ENCODE data around the gene TSPYL1. TPM values are rescaled to one million over a fixed set of nuclear protein-coding genes. Genes with fewer than 3 reads are reported as not detected.
A peak's percentile ranks its signal among the peaks of the same experiment; 100 is the strongest.

Gene TSPYL1
- total RNA-seq, 1 experiment from 2014 or later, result 35.1 TPM

DNA sequence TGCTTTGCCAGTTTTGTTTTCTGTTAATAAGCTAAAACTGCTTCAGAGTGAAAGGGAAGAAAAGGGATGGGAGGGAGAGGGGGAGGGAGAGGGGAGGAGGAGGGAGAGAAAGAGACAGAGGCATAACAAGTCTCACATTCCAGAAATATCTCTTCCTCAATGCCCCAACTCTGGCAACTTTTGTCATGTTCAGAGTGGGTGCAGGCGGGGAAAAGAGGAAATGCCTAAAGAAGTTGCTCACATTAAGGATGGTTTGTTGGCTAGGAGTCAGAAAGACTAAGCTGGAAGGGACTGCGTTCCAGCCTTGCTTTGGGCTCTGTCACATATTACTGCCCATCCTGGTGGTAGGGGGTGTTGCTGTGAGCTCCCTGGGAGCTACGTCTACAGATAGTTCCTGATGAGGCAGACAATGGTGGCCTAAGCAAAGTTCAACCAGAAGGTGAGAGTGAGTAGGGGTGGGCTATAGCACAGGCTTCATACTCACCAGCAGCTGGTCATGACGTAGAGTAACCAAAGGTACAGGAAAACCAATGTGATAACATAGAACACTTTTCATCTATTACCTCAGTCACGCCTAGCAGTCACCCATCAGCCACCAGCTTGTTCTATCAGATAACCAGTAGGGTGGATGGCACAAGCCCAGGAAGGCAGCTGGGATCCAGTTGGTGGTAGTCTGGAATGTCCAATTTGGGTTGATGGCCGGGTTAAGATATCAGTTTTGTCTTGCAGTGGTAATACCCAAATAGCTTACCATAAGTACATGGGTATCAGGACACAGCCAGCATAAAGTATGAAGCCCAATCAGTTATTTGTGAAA, 28.0 kb downstream of the TSPYL1 start:
- H3K4me1 ChIP-seq (ENCODE audit: insufficient read depth, low read length), result peaks cover 28% of the 10 kb centered on the region
- H3F3A ChIP-seq (ENCODE audit: low read length, unreplicated experiment), result no peaks in the 10 kb centered on the region
- no TSS peak for BruUV-seq (replicated peaks)
- H3K27ac ChIP-seq (ENCODE audit: low read length), result no peak overlapping the region
- TF ChIP-seq EZH2phosphoT487 (IDR thresholded peaks at IDR 0.05; ENCODE audit: borderline replicate concordance, low read length) (no peak), EZH2 (IDR thresholded peaks at IDR 0.05; ENCODE audit: low read length, unreplicated experiment) (no peak), CTCF (conservative IDR thresholded peaks at IDR 0.05; ENCODE audit: low read depth, low read length) (no peak)
- no peaks in the 10 kb centered on the region for H3K36me3 ChIP-seq (ENCODE audit: low read depth, low read length)
- no peaks in the 10 kb centered on the region for H3K9me3 ChIP-seq (ENCODE audit: low read length)
- 0 out of 2 replicates have a peak, but pooled peaks cover 4% of the 10 kb centered on the region for H4K20me1 ChIP-seq (ENCODE audit: low read length)
- peak overlapping the region; percentile 86 for H3K4me2 ChIP-seq (ENCODE audit: low read length)
- no peak overlapping the region for H3K9ac ChIP-seq (ENCODE audit: low read length)
- H2AFZ ChIP-seq (ENCODE audit: low read length), result no peak overlapping the region
- CTCF ChIA-PET, result no interaction called here
- POLR2A ChIA-PET (ENCODE audit: unreplicated experiment), result no interaction called here
- H3K9me2 ChIP-seq (replicated peaks; ENCODE audit: low read length), result no peaks in the 10 kb centered on the region
- intact Hi-C loops (cut with micrococcal nuclease), result no loop called here
- ATAC-seq, result no peak
- H3K4me3 ChIP-seq (ENCODE audit: low read length), result peak overlapping the region; percentile 97
- H3K79me2 ChIP-seq (ENCODE audit: low read length), result peaks cover 48% of the 10 kb centered on the region
- no peak for DNase-seq
- no peaks in the 10 kb centered on the region for H3K27me3 ChIP-seq (ENCODE audit: low read length)

DNA sequence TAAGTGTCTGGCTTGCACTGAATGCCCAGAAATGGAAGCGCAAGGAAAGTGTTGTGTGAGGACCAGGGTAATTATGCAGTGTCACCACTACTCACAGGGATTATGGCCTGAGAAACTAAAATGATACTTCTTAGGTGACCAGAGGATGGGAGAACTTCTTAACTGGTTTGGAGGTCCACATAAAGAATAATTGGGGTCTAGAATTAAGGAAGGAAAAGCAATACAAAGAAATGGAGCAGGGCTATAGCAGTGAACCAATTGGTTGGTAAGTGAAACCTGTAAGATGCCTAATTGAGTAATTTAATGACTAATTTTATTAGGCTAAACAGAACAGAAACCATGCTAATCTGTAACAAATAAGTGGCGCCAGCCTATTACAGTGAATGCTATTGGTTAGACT, 31.2 kb downstream of the TSPYL1 start:
- intact Hi-C loops (cut with micrococcal nuclease), result no loop called here
- BruUV-seq (replicated peaks), result no TSS peak
- Histone ChIP-seq H3K36me3 (ENCODE audit: low read depth, low read length) (no peaks in the 10 kb centered on the region), H3K27me3 (ENCODE audit: low read length) (no peaks in the 10 kb centered on the region), H3K9me2 (replicated peaks; ENCODE audit: low read length) (no peaks in the 10 kb centered on the region), H2AFZ (ENCODE audit: low read length) (no peak overlapping the region), H4K20me1 (ENCODE audit: low read length) (0 out of 2 replicates have a peak, but pooled peaks cover 4% of the 10 kb centered on the region), H3K79me2 (ENCODE audit: low read length) (peaks cover 37% of the 10 kb centered on the region), H3K4me2 (ENCODE audit: low read length) (no peak overlapping the region), H3F3A (ENCODE audit: low read length, unreplicated experiment) (no peaks in the 10 kb centered on the region), H3K9me3 (ENCODE audit: low read length) (no peaks in the 10 kb centered on the region), H3K27ac (ENCODE audit: low read length) (no peak overlapping the region), H3K4me3 (ENCODE audit: low read length) (no peak overlapping the region), H3K4me1 (ENCODE audit: insufficient read depth, low read length) (peaks cover 28% of the 10 kb centered on the region), H3K9ac (ENCODE audit: low read length) (no peak overlapping the region)
- TF ChIP-seq EZH2 (IDR thresholded peaks at IDR 0.05; ENCODE audit: low read length, unreplicated experiment) (no peak), EZH2phosphoT487 (IDR thresholded peaks at IDR 0.05; ENCODE audit: borderline replicate concordance, low read length) (no peak), CTCF (conservative IDR thresholded peaks at IDR 0.05; ENCODE audit: low read depth, low read length) (no peak)
- POLR2A ChIA-PET (ENCODE audit: unreplicated experiment), result no interaction called here
- no peak for DNase-seq
- CTCF ChIA-PET, result no interaction called here
- ATAC-seq, result no peak

DNA sequence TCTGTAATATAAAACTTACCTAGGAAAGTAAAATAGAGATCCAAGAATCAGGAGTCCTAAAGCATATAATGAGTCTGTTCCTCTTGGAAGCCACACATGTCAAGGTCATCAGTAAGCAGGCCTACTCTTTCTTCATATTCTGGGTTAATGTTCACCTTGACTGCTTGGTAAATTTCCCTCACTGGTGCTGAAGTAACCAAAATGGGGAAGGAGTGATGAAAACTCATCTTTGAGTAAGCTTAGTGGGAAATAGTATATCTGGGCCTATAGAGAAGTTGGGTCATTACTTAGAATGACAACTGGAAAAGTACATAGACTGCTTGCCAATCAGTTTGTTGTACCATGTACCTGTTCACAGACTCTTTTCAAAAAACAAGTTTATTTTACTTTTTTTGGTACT, 32.4 kb downstream of the TSPYL1 start:
- POLR2A ChIA-PET (ENCODE audit: unreplicated experiment), result no interaction called here

More for the DNA sequence above, 32.4 kb downstream of the TSPYL1 start:
- H3K9ac ChIP-seq (ENCODE audit: low read length), result no peak overlapping the region
- no peak for TF ChIP-seq CTCF (conservative IDR thresholded peaks at IDR 0.05; ENCODE audit: low read depth, low read length)
- TF ChIP-seq EZH2 (IDR thresholded peaks at IDR 0.05; ENCODE audit: low read length, unreplicated experiment), result no peak
- no peak for TF ChIP-seq EZH2phosphoT487 (IDR thresholded peaks at IDR 0.05; ENCODE audit: borderline replicate concordance, low read length)
- H3K79me2 ChIP-seq (ENCODE audit: low read length), result peaks cover 24% of the 10 kb centered on the region
- intact Hi-C loops (cut with micrococcal nuclease), result no loop called here
- H3K36me3 ChIP-seq (ENCODE audit: low read depth, low read length), result no peaks in the 10 kb centered on the region
- H3K27ac ChIP-seq (ENCODE audit: low read length), result no peak overlapping the region
- 0 out of 2 replicates have a peak, but pooled peaks cover 4% of the 10 kb centered on the region for H4K20me1 ChIP-seq (ENCODE audit: low read length)
- no peaks in the 10 kb centered on the region for H3K9me3 ChIP-seq (ENCODE audit: low read length)
- DNase-seq (no peak), ATAC-seq (no peak)
- no peaks in the 10 kb centered on the region for H3K9me2 ChIP-seq (replicated peaks; ENCODE audit: low read length)
- no peaks in the 10 kb centered on the region for H3K27me3 ChIP-seq (ENCODE audit: low read length)
- CTCF ChIA-PET, result no interaction called here
- no peak overlapping the region for H2AFZ ChIP-seq (ENCODE audit: low read length)
- H3K4me3 ChIP-seq (ENCODE audit: low read length), result no peak overlapping the region
- H3F3A ChIP-seq (ENCODE audit: low read length, unreplicated experiment), result no peaks in the 10 kb centered on the region
- H3K4me2 ChIP-seq (ENCODE audit: low read length), result no peak overlapping the region
- peaks cover 20% of the 10 kb centered on the region for H3K4me1 ChIP-seq (ENCODE audit: insufficient read depth, low read length)
- BruUV-seq (replicated peaks), result no TSS peak

Measured in PC-3 (cell line).